Thyroid gland (tissue), 4 donors: ENCODE measurements around the gene CAMSAP2.

ENCODE experiments used
- CTCF ChIP-seq, 6 experiments: fragments of 200-600 bp in 3 of 6; fragments of 450-650 bp in 3 of 6; sonication (generic) in 3 of 6; IDR thresholded peaks; one replicate each; pipeline ENCODE4 v1.5.1; 2016 to 2019; ENCODE audit warnings: antibody characterized with exemption in 6 of 6, mild to moderate bottlenecking in 2 of 6, inconsistent platforms in 1 of 6, moderate library complexity in 1 of 6
- POLR2A ChIP-seq, 2 donors: fragments of 450-650 bp; IDR thresholded peaks; one replicate each; pipeline ENCODE4 v1.6.1; 2017; ENCODE audit warnings: antibody characterized with exemption in 2 of 2, mild to moderate bottlenecking in 2 of 2, moderate library complexity in 1 of 2

GRCh38 chr1:200774735-200775444 is 36.2 kb downstream of the CAMSAP2 start:
- no peak for TF ChIP-seq CTCF (IDR thresholded peaks at IDR 0.05)
- TF ChIP-seq POLR2A (IDR thresholded peaks at IDR 0.05): no peak
